Psoas muscle (tissue), 8 donors: Measurements from ENCODE around the gene PAX4. TPM values are rescaled to one million over a fixed set of nuclear protein-coding genes. Genes with fewer than 3 reads are reported as not detected.
A peak's percentile ranks its signal among the peaks of the same experiment; 100 is the strongest.

Source experiments
- ATAC-seq, 4 donors: fragments of 200-7000 bp; cut with Tn5 transposase; one replicate each; pipeline ENCODE4 v1.9.1; 2020; ENCODE audit warnings: moderate library complexity in 3 of 4, mild to moderate bottlenecking in 2 of 4
- DNase-seq, 2 donors: peaks; one replicate each; pipeline ENCODE4 v3.0.0-alpha.2; 2020
- H3K27ac ChIP-seq: fragments of 200-600 bp; one replicate; pipeline ENCODE4 v1.8.0; 2022
- H3K27me3 ChIP-seq, 3 donors: fragments of 200-600 bp in 1 of 3; one replicate each; pipeline versions ENCODE4 v1.6.1 to v1.8.0; 2013 to 2022; ENCODE audit warnings: low read length in 2 of 3, mild to moderate bottlenecking in 2 of 3, moderate library complexity in 1 of 3; ENCODE audit not compliant: insufficient read depth in 3 of 3
- H3K36me3 ChIP-seq, 2 donors: fragments of 200-600 bp in 1 of 2; one replicate each; pipeline versions ENCODE4 v1.6.1 to v1.8.0; 2013 to 2022; ENCODE audit warnings: low read depth in 1 of 2, mild to moderate bottlenecking in 1 of 2, moderate library complexity in 1 of 2; ENCODE audit not compliant: insufficient read depth in 1 of 2
- H3K4me1 ChIP-seq: fragments of 200-600 bp; one replicate; pipeline ENCODE4 v1.8.0; 2022
- H3K4me3 ChIP-seq: fragments of 200-600 bp; one replicate; pipeline ENCODE4 v1.8.0; 2022; ENCODE audit warnings: mild to moderate bottlenecking
- H3K9me3 ChIP-seq: fragments of 200-600 bp; one replicate; pipeline ENCODE4 v1.8.0; 2022
- CTCF ChIP-seq: fragments of 200-600 bp; IDR thresholded peaks from one replicate; pipeline ENCODE4 v1.8.0; 2022; ENCODE audit warnings: antibody characterized with exemption
- WGBS, 3 donors: extraction: QIAGEN DNeasy Blood & Tissue Kit; methylation state at CpG; one replicate each; pipeline versions ENCODE4 v1.1.6 to v1.1.7; 2013; 5-methylcytosine and 5-hydroxymethylcytosine counted together
- intact Hi-C, 2 donors: fragments of 100-400 bp; cut with DNase I; formaldehyde crosslinking; loops; one replicate each; pipeline versions ENCODE4 v1.11.0 to v1.14.2; 2022
- polyA plus RNA-seq, 3 donors: library from polyadenylated mRNA; stranded (reverse); fragments of 200-250 nt; gene quantifications; one replicate each; pipeline ENCODE4 v1.2.3, GENCODE V29; 2013
- total RNA-seq, 4 donors: library from RNA; stranded (reverse); fragmentation: NEBNext Ultra II Directional in 2 of 4; extraction: Animal tissue kit (Norgen Biotek cat#: 25700) in 2 of 4; gene quantifications; one replicate each; pipeline versions ENCODE4 v1.2.1 to v1.2.4, GENCODE V29; 2021 to 2023
- donor health status: healthy with polysubstance abuse.
- donor health status: DM: no; HTN: no; CAD: no; lungs with moderate emphysema.
- donor health status: Bipolar disorder and iron deficiency.
- donor health status: healthy.
- donor health status: DM: yes; HTN: yes; CAD: no.
- donor health status: DM: no; HTN: no; CAD: no.
- donor health status: DM: no; HTN: no; CAD: no.
- donor health status: DM: yes; HTN: yes; CAD: no.

PAX4 gene
- total and polyA plus RNA-seq, 7 donors: not detected

DNA sequence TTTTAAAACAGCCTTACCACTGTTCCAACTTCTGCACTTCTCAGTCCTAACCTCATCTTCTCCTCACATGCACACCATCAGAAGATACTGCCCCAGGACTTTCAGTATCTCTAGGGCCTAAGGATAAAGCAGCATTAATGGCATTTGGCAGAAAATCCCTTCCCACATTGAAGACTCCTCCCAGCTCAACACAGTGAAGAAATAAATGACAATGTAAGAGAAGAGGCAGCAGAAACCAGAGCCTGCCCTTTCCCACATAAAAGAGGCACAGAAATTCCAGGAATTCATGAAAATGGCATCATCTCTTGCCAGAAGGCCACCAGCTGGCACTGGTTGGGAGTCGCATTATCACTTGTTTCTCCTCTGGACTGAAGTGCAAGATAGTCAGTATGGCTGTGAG, 36.2 kb downstream of the PAX4 start:
- intact Hi-C loops: loop anchor here in 1 of 2 donors (5.0 kb wide), 1 partner anchor 189 kb away; the partner anchor contains the start of gene ZNF800
- no peak for TF ChIP-seq CTCF
- peaks cover 53% of the 10 kb centered on the region for H3K4me1 ChIP-seq
- 77 to 95% (median 88%) methylated on average over 1 of the region's 1 CpG for WGBS, 3 donors
- no peak overlapping the region for H3K27ac ChIP-seq
- peak overlapping the region; percentile 78 for H3K4me3 ChIP-seq
- ATAC-seq (no peak), DNase-seq (no peak)
- peaks cover 3 to 36% of the 10 kb centered on the region in 2 donors for H3K36me3 ChIP-seq
- H3K9me3 ChIP-seq: no peaks in the 10 kb centered on the region
- H3K27me3 ChIP-seq: no peaks in the 10 kb centered on the region

- H3K27me3 ChIP-seq: no peaks in the 10 kb centered on the region
- intact Hi-C loops: loop anchor here in 1 of 2 donors (5.0 kb wide), 1 partner anchor 188 kb away; the partner anchor contains the start of gene ZNF800
- H3K4me1 ChIP-seq: peaks cover 53% of the 10 kb centered on the region
- no peaks in the 10 kb centered on the region for H3K9me3 ChIP-seq
- no peak overlapping the region for H3K27ac ChIP-seq
- no peak for TF ChIP-seq CTCF
- H3K4me3 ChIP-seq: no peak overlapping the region
- peaks cover 3 to 36% of the 10 kb centered on the region in 2 donors for H3K36me3 ChIP-seq
- DNase-seq (no peak), ATAC-seq (no peak)
These were observed 37.3 kb downstream of the PAX4 start for GRCh38 chr7:127580612-127581011.

- H3K4me1 ChIP-seq: peaks cover 44% of the 10 kb centered on the region
- no peak for TF ChIP-seq CTCF
- no peaks in the 10 kb centered on the region for H3K27me3 ChIP-seq
- 70 to 88% (median 77%) methylated on average over 4 of the region's 4 CpGs for WGBS, 3 donors
- intact Hi-C loops: no loop called here
- no peak overlapping the region for H3K4me3 ChIP-seq
- no peaks in the 10 kb centered on the region for H3K9me3 ChIP-seq
- DNase-seq (no peak), ATAC-seq (no peak)
- H3K36me3 ChIP-seq: peaks cover 3 to 36% of the 10 kb centered on the region in 2 donors
- no peak overlapping the region for H3K27ac ChIP-seq
These were observed 39.1 kb downstream of the PAX4 start for GRCh38 chr7:127578711-127579275.

GRCh38 chr7:127578036-127578684, 39.8 kb downstream of the PAX4 start:
- Histone ChIP-seq H3K27ac (no peak overlapping the region), H3K36me3 (peaks cover 3 to 36% of the 10 kb centered on the region in 2 donors), H3K9me3 (no peaks in the 10 kb centered on the region), H3K4me3 (no peak overlapping the region), H3K4me1 (peaks cover 37% of the 10 kb centered on the region), H3K27me3 (no peaks in the 10 kb centered on the region)
- no peak for ATAC-seq
- WGBS, 3 donors: 65 to 70% (median 70%) methylated on average over 5 of the region's 5 CpGs
- DNase-seq: no peak
- no peak for TF ChIP-seq CTCF
- intact Hi-C loops: no loop called here
